ENCODE data around the gene TMEM132E.

DNA sequence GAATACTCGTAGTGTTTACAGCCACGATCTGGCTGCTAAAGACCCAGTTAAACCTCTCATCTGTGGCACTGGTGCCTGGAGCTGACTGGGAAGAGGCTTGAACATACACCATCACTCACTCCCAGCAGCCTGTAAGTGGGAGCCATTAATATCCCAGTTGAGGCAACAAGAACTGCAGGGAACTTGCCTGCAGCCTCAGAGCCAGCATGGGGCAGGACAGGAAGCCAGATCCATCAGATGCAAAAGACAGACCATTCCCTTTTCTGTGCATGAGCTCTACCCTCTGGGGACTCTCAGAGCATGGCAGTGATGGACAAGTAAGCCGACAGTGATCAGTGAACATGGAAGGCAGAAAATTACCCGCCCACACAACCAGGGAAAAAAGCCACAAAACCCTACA lies 91.8 kb downstream of the TMEM132E start:
- TF ChIP-seq GATA3 (IDR thresholded peaks at IDR 0.05; ENCODE audit: low read depth, low read length) (no peak), GATA2 (IDR thresholded peaks at IDR 0.05; ENCODE audit: low read depth, low read length) (no peak)

Measured in SH-SY5Y (cell line).